Trophoblast cell (in vitro differentiated cells and primary cell): ENCODE results near the gene USB1.

Experiments used
- DNase-seq, 2 donors: peaks; one replicate each; pipeline ENCODE4 v3.0.0-alpha.2; 2016
- H2AFZ ChIP-seq: 2 replicates; pipeline ENCODE4 v1.6.1; 2013; ENCODE audit warnings: low read length, moderate library complexity, mild to moderate bottlenecking; ENCODE audit not compliant: insufficient read depth, poor library complexity
- H2AK5ac ChIP-seq: 2 replicates; pipeline ENCODE4 v1.6.1; 2013; ENCODE audit warnings: mild to moderate bottlenecking, low read length
- H2BK120ac ChIP-seq: 2 replicates; pipeline ENCODE4 v1.6.1; 2013; ENCODE audit warnings: low read length, mild to moderate bottlenecking, moderate library complexity; ENCODE audit not compliant: insufficient read depth, poor library complexity
- H2BK12ac ChIP-seq: 2 replicates; pipeline ENCODE4 v1.6.1; 2013; ENCODE audit warnings: mild to moderate bottlenecking, low read length, moderate library complexity
- H2BK5ac ChIP-seq: 2 replicates; pipeline ENCODE4 v1.6.1; 2013; ENCODE audit warnings: low read length, low read depth, moderate library complexity, mild to moderate bottlenecking; ENCODE audit not compliant: poor library complexity
- H3K14ac ChIP-seq: 2 replicates; pipeline ENCODE4 v1.6.1; 2013; ENCODE audit warnings: mild to moderate bottlenecking, low read length
- H3K18ac ChIP-seq: 2 replicates; pipeline ENCODE4 v1.6.1; 2013; ENCODE audit warnings: mild to moderate bottlenecking, low read length
- H3K23ac ChIP-seq: 2 replicates; pipeline ENCODE4 v1.6.1; 2013; ENCODE audit warnings: low read length
- H3K27ac ChIP-seq: 2 replicates; pipeline ENCODE4 v1.5.1; 2013; ENCODE audit warnings: low read depth, mild to moderate bottlenecking, inconsistent platforms, low read length, moderate library complexity
- H3K27me3 ChIP-seq: 2 replicates; pipeline ENCODE4 v1.6.1; 2013; ENCODE audit warnings: inconsistent platforms, mild to moderate bottlenecking, low read length, moderate library complexity; ENCODE audit not compliant: insufficient read depth
- H3K36me3 ChIP-seq, 2 experiments: 1 replicate in 1 of 2; 2 replicates in 1 of 2; pipeline ENCODE4 v1.6.1; 2013; ENCODE audit warnings: low read length in 2 of 2, mild to moderate bottlenecking in 2 of 2, moderate library complexity in 1 of 2; ENCODE audit not compliant: insufficient read depth in 2 of 2, control insufficient read depth in 1 of 2
- H3K4ac ChIP-seq: 2 replicates; pipeline ENCODE4 v1.6.1; 2013; ENCODE audit warnings: low read depth, mild to moderate bottlenecking, low read length, moderate library complexity
- H3K4me1 ChIP-seq, 2 experiments: 1 replicate in 1 of 2; 2 replicates in 1 of 2; pipeline ENCODE4 v1.6.1; 2013; ENCODE audit warnings: low read length in 2 of 2, mild to moderate bottlenecking in 2 of 2, moderate library complexity in 1 of 2; ENCODE audit not compliant: insufficient read depth in 2 of 2, control insufficient read depth in 1 of 2
- H3K4me2 ChIP-seq: 2 replicates; pipeline ENCODE4 v1.6.1; 2013; ENCODE audit warnings: inconsistent platforms, mild to moderate bottlenecking, low read length, moderate library complexity
- H3K4me3 ChIP-seq: 2 replicates; pipeline ENCODE4 v1.5.1; 2013; ENCODE audit warnings: mild to moderate bottlenecking, low read depth, low read length, inconsistent platforms
- H3K79me1 ChIP-seq: one replicate; pipeline ENCODE4 v1.6.1; 2013; ENCODE audit warnings: low read length
- H3K79me2 ChIP-seq: 2 replicates; pipeline ENCODE4 v1.6.1; 2013; ENCODE audit warnings: low read length, mild to moderate bottlenecking; ENCODE audit not compliant: control insufficient read depth, insufficient read depth, poor library complexity
- H3K9ac ChIP-seq: 2 replicates; pipeline ENCODE4 v1.6.1; 2013; ENCODE audit warnings: mild to moderate bottlenecking, low read length
- H3K9me3 ChIP-seq: 2 replicates; pipeline ENCODE4 v1.6.1; 2013; ENCODE audit warnings: low read depth, mild to moderate bottlenecking, control low read depth, inconsistent platforms, low read length; ENCODE audit not compliant: insufficient read depth
- H4K12ac ChIP-seq: 2 replicates; pipeline ENCODE4 v1.6.1; 2013; ENCODE audit warnings: low read depth, mild to moderate bottlenecking, low read length, moderate library complexity
- H4K8ac ChIP-seq: 2 replicates; pipeline ENCODE4 v1.6.1; 2013; ENCODE audit warnings: low read depth, mild to moderate bottlenecking, low read length, moderate library complexity
- H4K91ac ChIP-seq: one replicate; pipeline ENCODE4 v1.6.1; 2013; ENCODE audit warnings: low read depth, mild to moderate bottlenecking, low read length, moderate library complexity
- WGBS: extraction: QIAGEN DNeasy Blood & Tissue Kit; methylation state at CpG from one replicate; pipeline ENCODE4 v1.1.7; 2013; ENCODE audit warnings: missing lambda C conversion rate; ENCODE audit not compliant: insufficient read length, insufficient coverage; ENCODE audit errors: extremely low coverage; 5-methylcytosine and 5-hydroxymethylcytosine counted together

Gene USB1

GRCh38 chr16:57986196-57986595, 15.0 kb upstream of the USB1 start:
- H4K8ac ChIP-seq, result no peak overlapping the region
- H4K12ac ChIP-seq, result no peak overlapping the region
- H3K27me3 ChIP-seq, result peaks cover 20% of the 10 kb centered on the region
- H3K36me3 ChIP-seq, result no peaks in the 10 kb centered on the region
- no peak overlapping the region for H3K23ac ChIP-seq
- no peak overlapping the region for H3K14ac ChIP-seq
- H3K4me3 ChIP-seq, result no peak overlapping the region
- H2AFZ ChIP-seq, result no peak overlapping the region
- H3K79me1 ChIP-seq, result no peaks in the 10 kb centered on the region
- H3K4me1 ChIP-seq, result peaks cover 12 to 14% of the 10 kb centered on the region in 2 experiments
- H2BK12ac ChIP-seq, result no peak overlapping the region
- no peak overlapping the region for H3K4me2 ChIP-seq
- peaks cover 3% of the 10 kb centered on the region for H3K9me3 ChIP-seq
- H3K4ac ChIP-seq, result no peak overlapping the region
- no peak overlapping the region for H2BK120ac ChIP-seq
- WGBS, result no CpG with 5 or more reads among the region's 9 CpGs
- H4K91ac ChIP-seq, result no peak overlapping the region
- no peak overlapping the region for H2AK5ac ChIP-seq
- H3K79me2 ChIP-seq, result no peaks in the 10 kb centered on the region
- no peak overlapping the region for H3K27ac ChIP-seq
- no peak overlapping the region for H3K9ac ChIP-seq
- H2BK5ac ChIP-seq, result no peak overlapping the region
- DNase-seq, result no peak
- H3K18ac ChIP-seq, result no peak overlapping the region

- peaks cover 2% of the 10 kb centered on the region for H3K79me1 ChIP-seq
- H3K4me3 ChIP-seq, result no peak overlapping the region
- H3K23ac ChIP-seq, result no peak overlapping the region
- no peak overlapping the region for H3K4me2 ChIP-seq
- no peak overlapping the region for H4K8ac ChIP-seq
- H3K14ac ChIP-seq, result no peak overlapping the region
- no peak overlapping the region for H2BK120ac ChIP-seq
- no peak overlapping the region for H4K91ac ChIP-seq
- H3K36me3 ChIP-seq, result no peaks in the 10 kb centered on the region
- no peak overlapping the region for H2BK5ac ChIP-seq
- H2AK5ac ChIP-seq, result no peak overlapping the region
- peaks cover 3% of the 10 kb centered on the region for H3K9me3 ChIP-seq
- H3K27ac ChIP-seq, result no peak overlapping the region
- H2AFZ ChIP-seq, result no peak overlapping the region
- H3K4me1 ChIP-seq, result peaks cover 17% of the 10 kb centered on the region in 2 experiments
- H3K27me3 ChIP-seq, result peaks cover 20% of the 10 kb centered on the region
- H3K9ac ChIP-seq, result no peak overlapping the region
- H4K12ac ChIP-seq, result no peak overlapping the region
- no peak for DNase-seq
- no CpG with 5 or more reads among the region's 8 CpGs for WGBS
- no peak overlapping the region for H3K4ac ChIP-seq
- no peaks in the 10 kb centered on the region for H3K79me2 ChIP-seq
- H2BK12ac ChIP-seq, result no peak overlapping the region
- H3K18ac ChIP-seq, result no peak overlapping the region
Measured at GRCh38 chr16:57987441-57988177, 13.6 kb upstream of the USB1 start.

GRCh38 chr16:57988929-57989328, 12.3 kb upstream of the USB1 start:
- Histone ChIP-seq H3K27me3 (peaks cover 20% of the 10 kb centered on the region), H3K4me1 (peaks cover 30 to 31% of the 10 kb centered on the region in 2 experiments), H3K4me3 (no peak overlapping the region), H3K79me2 (peaks cover 2% of the 10 kb centered on the region), H3K4ac (no peak overlapping the region), H2BK120ac (no peak overlapping the region), H3K27ac (no peak overlapping the region), H2AK5ac (no peak overlapping the region), H4K91ac (no peak overlapping the region), H3K18ac (no peak overlapping the region), H3K9ac (no peak overlapping the region), H3K4me2 (no peak overlapping the region), H3K79me1 (peaks cover 8% of the 10 kb centered on the region), H3K36me3 (peaks cover 0 to 1% of the 10 kb centered on the region in 2 experiments), H3K9me3 (peaks cover 3% of the 10 kb centered on the region), H2BK12ac (no peak overlapping the region), H2BK5ac (no peak overlapping the region), H4K8ac (no peak overlapping the region), H3K14ac (no peak overlapping the region), H3K23ac (no peak overlapping the region), H4K12ac (no peak overlapping the region), H2AFZ (no peak overlapping the region)
- whole genome bisulfite sequencing, result no CpG with 5 or more reads among the region's 1 CpG
- no peak for DNase-seq

GRCh38 chr16:57991551-57992059, 9.6 kb upstream of the USB1 start:
- H2BK12ac ChIP-seq, result no peak overlapping the region
- no peak overlapping the region for H3K4me3 ChIP-seq
- H3K27ac ChIP-seq, result no peak overlapping the region
- no peak overlapping the region for H4K12ac ChIP-seq
- H3K36me3 ChIP-seq, result peaks cover 6 to 16% of the 10 kb centered on the region in 2 experiments
- H3K4ac ChIP-seq, result no peak overlapping the region
- no peak overlapping the region for H3K23ac ChIP-seq
- peaks cover 21 to 28% of the 10 kb centered on the region in 2 experiments for H3K4me1 ChIP-seq
- no peak overlapping the region for H4K8ac ChIP-seq
- H4K91ac ChIP-seq, result no peak overlapping the region
- H3K79me1 ChIP-seq, result peaks cover 8% of the 10 kb centered on the region
- peaks cover 2% of the 10 kb centered on the region for H3K79me2 ChIP-seq
- no CpG with 5 or more reads among the region's 11 CpGs for WGBS
- no peak overlapping the region for H3K18ac ChIP-seq
- no peak overlapping the region for H3K9ac ChIP-seq
- DNase-seq, result no peak
- H3K9me3 ChIP-seq, result peaks cover 1% of the 10 kb centered on the region
- no peak overlapping the region for H3K4me2 ChIP-seq
- no peak overlapping the region for H2BK5ac ChIP-seq
- H2AFZ ChIP-seq, result no peak overlapping the region
- H2BK120ac ChIP-seq, result no peak overlapping the region
- no peaks in the 10 kb centered on the region for H3K27me3 ChIP-seq
- H3K14ac ChIP-seq, result no peak overlapping the region
- H2AK5ac ChIP-seq, result no peak overlapping the region
